Lower leg skin (tissue), 3 donors: ENCODE measurements around the gene SH3BP1.

Experiments used
- POLR2A ChIP-seq, 2 donors: fragments of 450-650 bp; IDR thresholded peaks; one replicate each; pipeline ENCODE4 v1.6.1; 2016 to 2017; ENCODE audit warnings: antibody characterized with exemption in 2 of 2, mild to moderate bottlenecking in 1 of 2, moderate library complexity in 1 of 2
- TF ChIP-seq, protein P1 (sequence below), 3 donors: fragments of 450-650 bp; IDR thresholded peaks; one replicate each; pipeline ENCODE4 v1.5.1; 2016; ENCODE audit warnings: antibody characterized with exemption in 3 of 3, mild to moderate bottlenecking in 3 of 3, moderate library complexity in 2 of 3

DNA sequence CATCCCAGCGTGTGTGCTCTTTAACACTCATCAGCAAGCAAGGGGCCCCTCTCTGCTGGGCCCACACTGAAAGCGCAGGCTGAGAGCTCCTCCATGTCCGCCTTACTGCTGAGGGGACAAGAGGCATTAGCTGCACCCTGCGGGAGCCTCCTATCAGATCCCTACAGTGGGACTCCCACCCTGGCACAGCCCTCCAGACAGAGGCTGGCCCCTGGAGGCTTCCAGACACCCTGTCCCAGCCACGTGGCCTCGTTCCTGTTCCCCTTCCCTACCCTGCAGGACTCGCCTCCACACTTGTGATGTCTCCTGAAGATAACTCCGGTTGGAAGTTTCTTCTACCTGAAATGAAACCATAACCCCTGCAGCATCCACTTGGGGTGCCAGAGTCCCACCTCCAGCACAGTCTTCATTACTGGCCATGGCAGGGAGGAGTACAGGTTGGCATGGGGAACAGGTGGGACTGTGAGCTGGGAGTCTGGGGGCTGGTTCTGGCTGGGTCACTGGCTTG, 5.0 kb upstream of the SH3BP1 start:
- TF ChIP-seq, protein P1, sequence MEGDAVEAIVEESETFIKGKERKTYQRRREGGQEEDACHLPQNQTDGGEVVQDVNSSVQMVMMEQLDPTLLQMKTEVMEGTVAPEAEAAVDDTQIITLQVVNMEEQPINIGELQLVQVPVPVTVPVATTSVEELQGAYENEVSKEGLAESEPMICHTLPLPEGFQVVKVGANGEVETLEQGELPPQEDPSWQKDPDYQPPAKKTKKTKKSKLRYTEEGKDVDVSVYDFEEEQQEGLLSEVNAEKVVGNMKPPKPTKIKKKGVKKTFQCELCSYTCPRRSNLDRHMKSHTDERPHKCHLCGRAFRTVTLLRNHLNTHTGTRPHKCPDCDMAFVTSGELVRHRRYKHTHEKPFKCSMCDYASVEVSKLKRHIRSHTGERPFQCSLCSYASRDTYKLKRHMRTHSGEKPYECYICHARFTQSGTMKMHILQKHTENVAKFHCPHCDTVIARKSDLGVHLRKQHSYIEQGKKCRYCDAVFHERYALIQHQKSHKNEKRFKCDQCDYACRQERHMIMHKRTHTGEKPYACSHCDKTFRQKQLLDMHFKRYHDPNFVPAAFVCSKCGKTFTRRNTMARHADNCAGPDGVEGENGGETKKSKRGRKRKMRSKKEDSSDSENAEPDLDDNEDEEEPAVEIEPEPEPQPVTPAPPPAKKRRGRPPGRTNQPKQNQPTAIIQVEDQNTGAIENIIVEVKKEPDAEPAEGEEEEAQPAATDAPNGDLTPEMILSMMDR (IDR thresholded peaks at IDR 0.05) = no peak
- no peak for TF ChIP-seq POLR2A (IDR thresholded peaks at IDR 0.05)
